Osteocyte (in vitro differentiated cells): ENCODE data around the gene HDAC1. TPM values are rescaled to one million over a fixed set of nuclear protein-coding genes. Genes with fewer than 3 reads are reported as not detected.
"Not testable (repeated sequence)": the region's sequence is repeated elsewhere in the genome, so short reads cannot be mapped to it uniquely, and the experiment has no call there.

Source experiments
- DNase-seq: peaks from one replicate; pipeline ENCODE4 v3.0.0; 2021; ENCODE audit warnings: mixed read lengths; ENCODE audit not compliant: unreplicated experiment; ENCODE audit errors: extremely low spot score
- H3K27ac Mint-ChIP-seq: one replicate; pipeline ENCODE4 v1.8.0; 2021; ENCODE audit warnings: mild to moderate bottlenecking, mixed read lengths; ENCODE audit not compliant: unreplicated experiment
- H3K27me3 Mint-ChIP-seq: one replicate; pipeline ENCODE4 v1.8.0; 2021; ENCODE audit warnings: mixed read lengths; ENCODE audit not compliant: unreplicated experiment
- H3K36me3 Mint-ChIP-seq: one replicate; pipeline ENCODE4 v1.8.0; 2021; ENCODE audit warnings: mixed read lengths; ENCODE audit not compliant: unreplicated experiment
- H3K4me1 Mint-ChIP-seq: one replicate; pipeline ENCODE4 v1.8.0; 2021; ENCODE audit warnings: mixed read lengths; ENCODE audit not compliant: unreplicated experiment
- H3K4me3 Mint-ChIP-seq: one replicate; pipeline ENCODE4 v1.8.0; 2021; ENCODE audit warnings: mild to moderate bottlenecking, moderate library complexity, mixed read lengths; ENCODE audit not compliant: unreplicated experiment
- H3K9me3 Mint-ChIP-seq: one replicate; pipeline ENCODE4 v1.8.0; 2021; ENCODE audit warnings: mixed read lengths; ENCODE audit not compliant: unreplicated experiment
- CTCF ChIP-seq: fragments of 200-600 bp; sonication (generic); IDR thresholded peaks from 2 replicates; pipeline ENCODE4 v1.5.0; 2021; ENCODE audit warnings: antibody characterized with exemption, mild to moderate bottlenecking, moderate library complexity
- total RNA-seq: library from RNA; stranded (reverse); gene quantifications from 2 replicates; pipeline ENCODE4 v1.2.1, GENCODE V29; 2021

Gene HDAC1
- total RNA-seq, 1 donor from 2014 or later, result 79.2 TPM

- TF ChIP-seq CTCF, result no peak
- Mint-ChIP-seq H3K27ac (no peak overlapping the region), H3K36me3 (no peaks in the 10 kb centered on the region), H3K27me3 (no peaks in the 10 kb centered on the region), H3K9me3 (no peaks in the 10 kb centered on the region), H3K4me1 (peaks cover 6% of the 10 kb centered on the region), H3K4me3 (no peak overlapping the region)
- no peak for DNase-seq
Observed at GRCh38 chr1:32286763-32287162, 5.1 kb upstream of the HDAC1 start.

GRCh38 chr1:32289256-32289655, 2.6 kb upstream of the HDAC1 start:
- H3K4me1 Mint-ChIP-seq, result peaks cover 19% of the 10 kb centered on the region
- no peak for TF ChIP-seq CTCF
- H3K27ac Mint-ChIP-seq, result no peak overlapping the region
- no peaks in the 10 kb centered on the region for H3K36me3 Mint-ChIP-seq
- no peaks in the 10 kb centered on the region for H3K9me3 Mint-ChIP-seq
- no peak for DNase-seq
- H3K27me3 Mint-ChIP-seq, result no peaks in the 10 kb centered on the region
- no peak overlapping the region for H3K4me3 Mint-ChIP-seq

GRCh38 chr1:32291145-32291707, 657 bp upstream of the HDAC1 start:
- peak overlapping the region; percentile 94 for H3K27ac Mint-ChIP-seq
- TF ChIP-seq CTCF, result no peak
- H3K4me3 Mint-ChIP-seq, result peak overlapping the region; percentile 99
- no peaks in the 10 kb centered on the region for H3K36me3 Mint-ChIP-seq
- H3K9me3 Mint-ChIP-seq, result no peaks in the 10 kb centered on the region
- H3K4me1 Mint-ChIP-seq, result peaks cover 20% of the 10 kb centered on the region
- no peaks in the 10 kb centered on the region for H3K27me3 Mint-ChIP-seq
- no peak for DNase-seq

GRCh38 chr1:32298211-32298610, 6.3 kb downstream of the HDAC1 start:
- not testable (repeated sequence) for H3K9me3 Mint-ChIP-seq, H3K27ac Mint-ChIP-seq, H3K4me3 Mint-ChIP-seq, H3K4me1 Mint-ChIP-seq, DNase-seq, H3K27me3 Mint-ChIP-seq
- H3K36me3 Mint-ChIP-seq, result peaks cover 13% of the 10 kb centered on the region

- no peak for TF ChIP-seq CTCF
- Mint-ChIP-seq H3K4me1 (peaks cover 5% of the 10 kb centered on the region), H3K9me3 (no peaks in the 10 kb centered on the region), H3K27me3 (no peaks in the 10 kb centered on the region), H3K27ac (no peak overlapping the region), H3K36me3 (peaks cover 23% of the 10 kb centered on the region), H3K4me3 (no peak overlapping the region)
- no peak for DNase-seq
Observed at GRCh38 chr1:32299327-32299726, 7.4 kb downstream of the HDAC1 start.

GRCh38 chr1:32303358-32303757, 11.5 kb downstream of the HDAC1 start:
- Mint-ChIP-seq H3K9me3 (peaks cover 3% of the 10 kb centered on the region), H3K36me3 (peaks cover 30% of the 10 kb centered on the region), H3K4me1 (peaks cover 3% of the 10 kb centered on the region), H3K27me3 (no peaks in the 10 kb centered on the region), H3K4me3 (no peak overlapping the region), H3K27ac (no peak overlapping the region)
- no peak for DNase-seq
- TF ChIP-seq CTCF, result no peak
